ENCODE data around the gene SEMA4D. TPM values are rescaled to one million over a fixed set of nuclear protein-coding genes. Genes with fewer than 3 reads are reported as not detected.

Gene SEMA4D
- total RNA-seq, 3 donors from 2014 or later = 20.9 to 26.9 (median 23.1) TPM

GRCh38 chr9:89363921-89364665, 133.8 kb downstream of the SEMA4D start:
- intact Hi-C loops (cut with DNase I, micrococcal nuclease) = no loop called here
- ATAC-seq (no peak), DNase-seq (no peak)
- Histone ChIP-seq H3K4me1 (ENCODE audit: low read depth) (no peaks in the 10 kb centered on the region), H3K36me3 (ENCODE audit: low read depth) (no peaks in the 10 kb centered on the region), H3K4me3 (no peak overlapping the region), H3K9me3 (no peaks in the 10 kb centered on the region)
- no peak for TF ChIP-seq CTCF (IDR thresholded peaks at IDR 0.05)

GRCh38 chr9:89363311-89363670, 134.6 kb downstream of the SEMA4D start:
- Histone ChIP-seq H3K9me3 (no peaks in the 10 kb centered on the region), H3K36me3 (ENCODE audit: low read depth) (no peaks in the 10 kb centered on the region), H3K4me1 (ENCODE audit: low read depth) (no peaks in the 10 kb centered on the region), H3K4me3 (no peak overlapping the region)
- DNase-seq (no peak), ATAC-seq (no peak)
- no peak for TF ChIP-seq CTCF (IDR thresholded peaks at IDR 0.05)
- intact Hi-C loops (cut with DNase I, micrococcal nuclease) = no loop called here

- ATAC-seq (no peak), DNase-seq (no peak)
- no peaks in the 10 kb centered on the region for H3K9me3 ChIP-seq
- no peak overlapping the region for H3K4me3 ChIP-seq
- no peak for TF ChIP-seq CTCF (IDR thresholded peaks at IDR 0.05)
- intact Hi-C loops (cut with DNase I, micrococcal nuclease) = no loop called here
- no peaks in the 10 kb centered on the region for H3K4me1 ChIP-seq (ENCODE audit: low read depth)
- no peaks in the 10 kb centered on the region for H3K36me3 ChIP-seq (ENCODE audit: low read depth)
Measured at GRCh38 chr9:89362647-89363310, 135.1 kb downstream of the SEMA4D start.

- no peaks in the 10 kb centered on the region for H3K4me1 ChIP-seq (ENCODE audit: low read depth)
- DNase-seq = no peak
- TF ChIP-seq CTCF (IDR thresholded peaks at IDR 0.05) = no peak
- no peak for ATAC-seq
- H3K9me3 ChIP-seq = no peaks in the 10 kb centered on the region
- peaks cover 2% of the 10 kb centered on the region for H3K36me3 ChIP-seq (ENCODE audit: low read depth)
- no peak overlapping the region for H3K4me3 ChIP-seq
- intact Hi-C loops (cut with DNase I, micrococcal nuclease) = no loop called here
Measured at GRCh38 chr9:89361816-89362646, 135.9 kb downstream of the SEMA4D start.

- Histone ChIP-seq H3K36me3 (ENCODE audit: low read depth) (peaks cover 6% of the 10 kb centered on the region), H3K9me3 (no peaks in the 10 kb centered on the region), H3K4me3 (no peak overlapping the region), H3K4me1 (ENCODE audit: low read depth) (no peaks in the 10 kb centered on the region)
- ATAC-seq = no peak
- intact Hi-C loops (cut with DNase I, micrococcal nuclease) = no loop called here
- TF ChIP-seq CTCF (IDR thresholded peaks at IDR 0.05) = no peak
- no peak for DNase-seq
Measured at GRCh38 chr9:89361031-89361430, 136.9 kb downstream of the SEMA4D start.

Data from mucosa of descending colon (tissue), 3 donors.